Measurements from ENCODE around the gene FSTL4. TPM values are rescaled to one million over a fixed set of nuclear protein-coding genes. Genes with fewer than 3 reads are reported as not detected.

The FSTL4 gene
- total and polyA plus RNA-seq, 2 experiments from 2014 or later = 1.4 to 2.8 TPM

DNA sequence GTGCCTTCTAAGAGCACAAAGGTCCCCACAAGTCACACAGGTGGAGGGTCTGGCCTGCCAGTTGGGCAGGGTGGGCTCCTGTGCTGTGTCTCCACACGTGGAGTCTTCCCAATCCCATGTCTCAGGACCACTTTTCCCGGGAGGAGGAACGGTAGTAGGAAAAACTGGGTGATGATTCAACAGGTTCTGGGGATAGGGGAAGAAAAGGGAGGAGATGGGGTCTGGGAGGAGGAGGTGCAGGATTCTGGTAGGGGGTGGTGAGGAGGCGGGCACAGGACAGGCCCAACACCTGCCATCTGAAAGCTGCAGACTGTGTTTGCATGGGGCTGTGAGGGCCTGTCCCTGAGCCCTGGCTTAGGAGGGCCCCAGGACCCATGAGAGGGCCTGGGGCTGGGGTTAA, 345.4 kb downstream of the FSTL4 start:
- TF ChIP-seq ZNF114 (CRISPR knock-in tag; IDR thresholded peaks at IDR 0.05) (no peak), ZNF331 (CRISPR knock-in tag; IDR thresholded peaks at IDR 0.05; ENCODE audit: low read depth) (no peak)
- TF ChIP-seq, protein P1, sequence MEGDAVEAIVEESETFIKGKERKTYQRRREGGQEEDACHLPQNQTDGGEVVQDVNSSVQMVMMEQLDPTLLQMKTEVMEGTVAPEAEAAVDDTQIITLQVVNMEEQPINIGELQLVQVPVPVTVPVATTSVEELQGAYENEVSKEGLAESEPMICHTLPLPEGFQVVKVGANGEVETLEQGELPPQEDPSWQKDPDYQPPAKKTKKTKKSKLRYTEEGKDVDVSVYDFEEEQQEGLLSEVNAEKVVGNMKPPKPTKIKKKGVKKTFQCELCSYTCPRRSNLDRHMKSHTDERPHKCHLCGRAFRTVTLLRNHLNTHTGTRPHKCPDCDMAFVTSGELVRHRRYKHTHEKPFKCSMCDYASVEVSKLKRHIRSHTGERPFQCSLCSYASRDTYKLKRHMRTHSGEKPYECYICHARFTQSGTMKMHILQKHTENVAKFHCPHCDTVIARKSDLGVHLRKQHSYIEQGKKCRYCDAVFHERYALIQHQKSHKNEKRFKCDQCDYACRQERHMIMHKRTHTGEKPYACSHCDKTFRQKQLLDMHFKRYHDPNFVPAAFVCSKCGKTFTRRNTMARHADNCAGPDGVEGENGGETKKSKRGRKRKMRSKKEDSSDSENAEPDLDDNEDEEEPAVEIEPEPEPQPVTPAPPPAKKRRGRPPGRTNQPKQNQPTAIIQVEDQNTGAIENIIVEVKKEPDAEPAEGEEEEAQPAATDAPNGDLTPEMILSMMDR (conservative IDR thresholded peaks at IDR 0.05; ENCODE audit: low read depth in 2 of 2) = no peak
- TF ChIP-seq, protein P2, sequence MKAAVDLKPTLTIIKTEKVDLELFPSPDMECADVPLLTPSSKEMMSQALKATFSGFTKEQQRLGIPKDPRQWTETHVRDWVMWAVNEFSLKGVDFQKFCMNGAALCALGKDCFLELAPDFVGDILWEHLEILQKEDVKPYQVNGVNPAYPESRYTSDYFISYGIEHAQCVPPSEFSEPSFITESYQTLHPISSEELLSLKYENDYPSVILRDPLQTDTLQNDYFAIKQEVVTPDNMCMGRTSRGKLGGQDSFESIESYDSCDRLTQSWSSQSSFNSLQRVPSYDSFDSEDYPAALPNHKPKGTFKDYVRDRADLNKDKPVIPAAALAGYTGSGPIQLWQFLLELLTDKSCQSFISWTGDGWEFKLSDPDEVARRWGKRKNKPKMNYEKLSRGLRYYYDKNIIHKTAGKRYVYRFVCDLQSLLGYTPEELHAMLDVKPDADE (IDR thresholded peaks at IDR 0.05) = no peak

DNA sequence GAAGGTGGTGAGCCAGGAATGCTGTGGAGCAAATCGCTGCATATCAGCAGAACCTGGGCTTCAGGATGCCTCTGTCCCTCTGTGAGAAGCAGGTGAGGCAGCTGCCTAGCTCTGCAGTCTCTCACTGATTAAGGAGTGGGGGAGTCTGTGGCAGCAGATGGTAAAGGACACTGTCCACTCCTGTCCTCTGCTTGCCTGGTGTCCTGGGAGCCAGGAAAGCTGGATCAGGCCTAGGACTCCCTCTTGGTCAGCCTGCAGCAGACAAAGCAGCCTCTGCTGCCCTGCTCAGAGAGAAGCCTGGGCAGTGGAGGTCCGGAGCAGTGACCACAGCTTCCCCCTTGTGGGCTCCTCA, 345.8 kb downstream of the FSTL4 start:
- Mint-ChIP-seq H3K4me1 (peaks cover 6% of the 10 kb centered on the region; the same call in 2 of the 3 replicates), H3K4me3 (no peak overlapping the region), H3K27me3 (ENCODE audit: insufficient read depth, low read depth, poor library complexity) (peaks cover 7% of the 10 kb centered on the region), H3K36me3 (ENCODE audit: low read depth) (no peaks in the 10 kb centered on the region), H3K27ac (no peak overlapping the region), H3K9me3 (no peaks in the 10 kb centered on the region)
- ATAC-seq (no peak), DNase-seq (ENCODE audit: low spot score) (no peak)
- Histone ChIP-seq H3K36me3 (ENCODE audit: insufficient read depth) (no peaks in the 10 kb centered on the region), H3K27me3 (ENCODE audit: insufficient read depth) (no peaks in the 10 kb centered on the region), H3K79me2 (replicated peaks; ENCODE audit: insufficient read depth) (no peaks in the 10 kb centered on the region), H2AFZ (no peak overlapping the region), H3K4me3 (no peak overlapping the region), H3K4me1 (ENCODE audit: insufficient read depth) (no peaks in the 10 kb centered on the region), H3K27ac (ENCODE audit: low read depth) (no peak overlapping the region), H3F3A (replicated peaks; ENCODE audit: low read depth) (no peaks in the 10 kb centered on the region), H4K20me1 (replicated peaks; ENCODE audit: insufficient read depth) (no peaks in the 10 kb centered on the region), H3K4me2 (no peak overlapping the region), H3K9me2 (ENCODE audit: insufficient read depth) (no peaks in the 10 kb centered on the region)
- TF ChIP-seq CREB1 (CRISPR knock-in tag; IDR thresholded peaks at IDR 0.05; ENCODE audit: low read depth) (no peak), NANOG (IDR thresholded peaks at IDR 0.05; ENCODE audit: borderline replicate concordance) (no peak), EZH2 (IDR thresholded peaks at IDR 0.05; ENCODE audit: low read depth, unreplicated experiment) (no peak), JUNB (IDR thresholded peaks at IDR 0.05; ENCODE audit: unreplicated experiment) (no peak)
- TF ChIP-seq, protein P3, sequence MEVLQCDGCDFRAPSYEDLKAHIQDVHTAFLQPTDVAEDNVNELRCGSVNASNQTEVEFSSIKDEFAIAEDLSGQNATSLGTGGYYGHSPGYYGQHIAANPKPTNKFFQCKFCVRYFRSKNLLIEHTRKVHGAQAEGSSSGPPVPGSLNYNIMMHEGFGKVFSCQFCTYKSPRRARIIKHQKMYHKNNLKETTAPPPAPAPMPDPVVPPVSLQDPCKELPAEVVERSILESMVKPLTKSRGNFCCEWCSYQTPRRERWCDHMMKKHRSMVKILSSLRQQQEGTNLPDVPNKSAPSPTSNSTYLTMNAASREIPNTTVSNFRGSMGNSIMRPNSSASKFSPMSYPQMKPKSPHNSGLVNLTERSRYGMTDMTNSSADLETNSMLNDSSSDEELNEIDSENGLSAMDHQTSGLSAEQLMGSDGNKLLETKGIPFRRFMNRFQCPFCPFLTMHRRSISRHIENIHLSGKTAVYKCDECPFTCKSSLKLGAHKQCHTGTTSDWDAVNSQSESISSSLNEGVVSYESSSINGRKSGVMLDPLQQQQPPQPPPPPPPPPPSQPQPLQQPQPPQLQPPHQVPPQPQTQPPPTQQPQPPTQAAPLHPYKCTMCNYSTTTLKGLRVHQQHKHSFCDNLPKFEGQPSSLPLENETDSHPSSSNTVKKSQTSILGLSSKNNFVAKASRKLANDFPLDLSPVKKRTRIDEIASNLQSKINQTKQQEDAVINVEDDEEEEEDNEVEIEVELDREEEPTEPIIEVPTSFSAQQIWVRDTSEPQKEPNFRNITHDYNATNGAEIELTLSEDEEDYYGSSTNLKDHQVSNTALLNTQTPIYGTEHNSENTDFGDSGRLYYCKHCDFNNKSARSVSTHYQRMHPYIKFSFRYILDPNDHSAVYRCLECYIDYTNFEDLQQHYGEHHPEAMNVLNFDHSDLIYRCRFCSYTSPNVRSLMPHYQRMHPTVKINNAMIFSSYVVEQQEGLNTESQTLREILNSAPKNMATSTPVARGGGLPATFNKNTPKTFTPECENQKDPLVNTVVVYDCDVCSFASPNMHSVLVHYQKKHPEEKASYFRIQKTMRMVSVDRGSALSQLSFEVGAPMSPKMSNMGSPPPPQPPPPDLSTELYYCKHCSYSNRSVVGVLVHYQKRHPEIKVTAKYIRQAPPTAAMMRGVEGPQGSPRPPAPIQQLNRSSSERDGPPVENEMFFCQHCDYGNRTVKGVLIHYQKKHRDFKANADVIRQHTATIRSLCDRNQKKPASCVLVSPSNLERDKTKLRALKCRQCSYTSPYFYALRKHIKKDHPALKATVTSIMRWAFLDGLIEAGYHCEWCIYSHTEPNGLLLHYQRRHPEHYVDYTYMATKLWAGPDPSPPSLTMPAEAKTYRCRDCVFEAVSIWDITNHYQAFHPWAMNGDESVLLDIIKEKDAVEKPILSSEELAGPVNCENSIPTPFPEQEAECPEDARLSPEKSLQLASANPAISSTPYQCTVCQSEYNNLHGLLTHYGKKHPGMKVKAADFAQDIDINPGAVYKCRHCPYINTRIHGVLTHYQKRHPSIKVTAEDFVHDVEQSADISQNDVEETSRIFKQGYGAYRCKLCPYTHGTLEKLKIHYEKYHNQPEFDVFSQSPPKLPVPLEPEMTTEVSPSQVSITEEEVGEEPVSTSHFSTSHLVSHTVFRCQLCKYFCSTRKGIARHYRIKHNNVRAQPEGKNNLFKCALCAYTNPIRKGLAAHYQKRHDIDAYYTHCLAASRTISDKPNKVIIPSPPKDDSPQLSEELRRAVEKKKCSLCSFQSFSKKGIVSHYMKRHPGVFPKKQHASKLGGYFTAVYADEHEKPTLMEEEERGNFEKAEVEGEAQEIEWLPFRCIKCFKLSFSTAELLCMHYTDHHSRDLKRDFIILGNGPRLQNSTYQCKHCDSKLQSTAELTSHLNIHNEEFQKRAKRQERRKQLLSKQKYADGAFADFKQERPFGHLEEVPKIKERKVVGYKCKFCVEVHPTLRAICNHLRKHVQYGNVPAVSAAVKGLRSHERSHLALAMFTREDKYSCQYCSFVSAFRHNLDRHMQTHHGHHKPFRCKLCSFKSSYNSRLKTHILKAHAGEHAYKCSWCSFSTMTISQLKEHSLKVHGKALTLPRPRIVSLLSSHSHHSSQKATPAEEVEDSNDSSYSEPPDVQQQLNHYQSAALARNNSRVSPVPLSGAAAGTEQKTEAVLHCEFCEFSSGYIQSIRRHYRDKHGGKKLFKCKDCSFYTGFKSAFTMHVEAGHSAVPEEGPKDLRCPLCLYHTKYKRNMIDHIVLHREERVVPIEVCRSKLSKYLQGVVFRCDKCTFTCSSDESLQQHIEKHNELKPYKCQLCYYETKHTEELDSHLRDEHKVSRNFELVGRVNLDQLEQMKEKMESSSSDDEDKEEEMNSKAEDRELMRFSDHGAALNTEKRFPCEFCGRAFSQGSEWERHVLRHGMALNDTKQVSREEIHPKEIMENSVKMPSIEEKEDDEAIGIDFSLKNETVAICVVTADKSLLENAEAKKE (CRISPR knock-in tag; IDR thresholded peaks at IDR 0.05) = no peak
- TF ChIP-seq, protein P1 (conservative IDR thresholded peaks at IDR 0.05; ENCODE audit: low read depth in 2 of 2) = no peak
- TF ChIP-seq, protein P2 (IDR thresholded peaks at IDR 0.05) = no peak

More for the DNA sequence above, 345.4 kb downstream of the FSTL4 start:
- Histone ChIP-seq H3K4me3 (no peak overlapping the region), H3K27ac (ENCODE audit: low read depth) (no peak overlapping the region), H4K20me1 (replicated peaks; ENCODE audit: insufficient read depth) (no peaks in the 10 kb centered on the region), H3K4me1 (ENCODE audit: insufficient read depth) (no peaks in the 10 kb centered on the region), H3K79me2 (replicated peaks; ENCODE audit: insufficient read depth) (no peaks in the 10 kb centered on the region), H2AFZ (no peak overlapping the region), H3K9me2 (ENCODE audit: insufficient read depth) (no peaks in the 10 kb centered on the region), H3F3A (replicated peaks; ENCODE audit: low read depth) (no peaks in the 10 kb centered on the region), H3K4me2 (no peak overlapping the region), H3K36me3 (ENCODE audit: insufficient read depth) (no peaks in the 10 kb centered on the region), H3K27me3 (ENCODE audit: insufficient read depth) (no peaks in the 10 kb centered on the region)
- no peaks in the 10 kb centered on the region for H3K9me3 Mint-ChIP-seq
- H3K36me3 Mint-ChIP-seq (ENCODE audit: low read depth) = no peaks in the 10 kb centered on the region
- peaks cover 5% of the 10 kb centered on the region; the same call in 2 of the 3 replicates for H3K4me1 Mint-ChIP-seq
- ATAC-seq (no peak), DNase-seq (ENCODE audit: low spot score) (no peak)
- H3K27me3 Mint-ChIP-seq (ENCODE audit: insufficient read depth, low read depth, poor library complexity) = peaks cover 7% of the 10 kb centered on the region
- no peak overlapping the region for H3K27ac Mint-ChIP-seq
- H3K4me3 Mint-ChIP-seq = no peak overlapping the region
